Measurements from ENCODE around the gene DPP10. TPM values are rescaled to one million over a fixed set of nuclear protein-coding genes. Genes with fewer than 3 reads are reported as not detected.

The DPP10 gene
- total RNA-seq, 1 experiment from 2014 or later: not detected

GRCh38 chr2:114800371-114800770 is 357.9 kb downstream of the DPP10 start:
- intact Hi-C loops (cut with micrococcal nuclease): no loop called here
- no peaks in the 10 kb centered on the region for H3K36me3 Mint-ChIP-seq (ENCODE audit: insufficient read depth, unreplicated experiment)
- TF ChIP-seq CTCF (IDR thresholded peaks at IDR 0.05; ENCODE audit: unreplicated experiment): no peak
- DNase-seq (ENCODE audit: unreplicated experiment): no peak
- ChIA-PET CTCF (no interaction called here), POLR2A (no interaction called here)
- H3K9me3 Mint-ChIP-seq (ENCODE audit: unreplicated experiment): no peaks in the 10 kb centered on the region
- no peak overlapping the region for H3K4me3 Mint-ChIP-seq (ENCODE audit: unreplicated experiment)
- no peaks in the 10 kb centered on the region for H3K27me3 Mint-ChIP-seq (ENCODE audit: insufficient read depth, unreplicated experiment)
- no peaks in the 10 kb centered on the region for H3K4me1 Mint-ChIP-seq (ENCODE audit: insufficient read depth, unreplicated experiment)
- H3K27ac Mint-ChIP-seq (ENCODE audit: low read depth, unreplicated experiment): no peak overlapping the region
- no TSS peak for BruUV-seq (replicated peaks)

GRCh38 chr2:114805195-114805594 is 362.8 kb downstream of the DPP10 start:
- Mint-ChIP-seq H3K27ac (ENCODE audit: low read depth, unreplicated experiment) (no peak overlapping the region), H3K4me3 (ENCODE audit: unreplicated experiment) (no peak overlapping the region), H3K9me3 (ENCODE audit: unreplicated experiment) (no peaks in the 10 kb centered on the region), H3K27me3 (ENCODE audit: insufficient read depth, unreplicated experiment) (no peaks in the 10 kb centered on the region), H3K4me1 (ENCODE audit: insufficient read depth, unreplicated experiment) (no peaks in the 10 kb centered on the region), H3K36me3 (ENCODE audit: insufficient read depth, unreplicated experiment) (no peaks in the 10 kb centered on the region)
- ChIA-PET CTCF (no interaction called here), POLR2A (no interaction called here)
- intact Hi-C loops (cut with micrococcal nuclease): no loop called here
- TF ChIP-seq CTCF (IDR thresholded peaks at IDR 0.05; ENCODE audit: unreplicated experiment): no peak
- no TSS peak for BruUV-seq (replicated peaks)
- DNase-seq (ENCODE audit: unreplicated experiment): no peak

- BruUV-seq (replicated peaks): no TSS peak
- Mint-ChIP-seq H3K36me3 (ENCODE audit: insufficient read depth, unreplicated experiment) (no peaks in the 10 kb centered on the region), H3K4me1 (ENCODE audit: insufficient read depth, unreplicated experiment) (no peaks in the 10 kb centered on the region), H3K4me3 (ENCODE audit: unreplicated experiment) (no peak overlapping the region), H3K27me3 (ENCODE audit: insufficient read depth, unreplicated experiment) (no peaks in the 10 kb centered on the region), H3K9me3 (ENCODE audit: unreplicated experiment) (peaks cover 8% of the 10 kb centered on the region), H3K27ac (ENCODE audit: low read depth, unreplicated experiment) (no peak overlapping the region)
- no peak for TF ChIP-seq CTCF (IDR thresholded peaks at IDR 0.05; ENCODE audit: unreplicated experiment)
- no peak for DNase-seq (ENCODE audit: unreplicated experiment)
- CTCF ChIA-PET: no interaction called here
- POLR2A ChIA-PET: no interaction called here
- intact Hi-C loops (cut with micrococcal nuclease): no loop called here
These were observed 367.7 kb downstream of the DPP10 start for GRCh38 chr2:114810092-114810491.

GRCh38 chr2:114812261-114812660 is 369.8 kb downstream of the DPP10 start:
- POLR2A ChIA-PET: interaction anchor here (0.7 kb wide), 1 partner anchor 153 kb away, joined by 3 read pairs; no protein-coding TSS in a partner anchor
- no peak overlapping the region for H3K4me3 Mint-ChIP-seq (ENCODE audit: unreplicated experiment)
- H3K36me3 Mint-ChIP-seq (ENCODE audit: insufficient read depth, unreplicated experiment): no peaks in the 10 kb centered on the region
- H3K27me3 Mint-ChIP-seq (ENCODE audit: insufficient read depth, unreplicated experiment): no peaks in the 10 kb centered on the region
- H3K9me3 Mint-ChIP-seq (ENCODE audit: unreplicated experiment): peaks cover 9% of the 10 kb centered on the region
- H3K27ac Mint-ChIP-seq (ENCODE audit: low read depth, unreplicated experiment): no peak overlapping the region
- TF ChIP-seq CTCF (IDR thresholded peaks at IDR 0.05; ENCODE audit: unreplicated experiment): no peak
- no peaks in the 10 kb centered on the region for H3K4me1 Mint-ChIP-seq (ENCODE audit: insufficient read depth, unreplicated experiment)
- BruUV-seq (replicated peaks): no TSS peak
- intact Hi-C loops (cut with micrococcal nuclease): no loop called here
- DNase-seq (ENCODE audit: unreplicated experiment): peak; percentile 5
- CTCF ChIA-PET: interaction anchor here (0.7 kb wide), 1 partner anchor 18 kb away, joined by 3 read pairs; no protein-coding TSS in a partner anchor

Measured in MCF 10A (cell line).